ENCODE data around the gene CCDC107.

CCDC107 gene

DNA sequence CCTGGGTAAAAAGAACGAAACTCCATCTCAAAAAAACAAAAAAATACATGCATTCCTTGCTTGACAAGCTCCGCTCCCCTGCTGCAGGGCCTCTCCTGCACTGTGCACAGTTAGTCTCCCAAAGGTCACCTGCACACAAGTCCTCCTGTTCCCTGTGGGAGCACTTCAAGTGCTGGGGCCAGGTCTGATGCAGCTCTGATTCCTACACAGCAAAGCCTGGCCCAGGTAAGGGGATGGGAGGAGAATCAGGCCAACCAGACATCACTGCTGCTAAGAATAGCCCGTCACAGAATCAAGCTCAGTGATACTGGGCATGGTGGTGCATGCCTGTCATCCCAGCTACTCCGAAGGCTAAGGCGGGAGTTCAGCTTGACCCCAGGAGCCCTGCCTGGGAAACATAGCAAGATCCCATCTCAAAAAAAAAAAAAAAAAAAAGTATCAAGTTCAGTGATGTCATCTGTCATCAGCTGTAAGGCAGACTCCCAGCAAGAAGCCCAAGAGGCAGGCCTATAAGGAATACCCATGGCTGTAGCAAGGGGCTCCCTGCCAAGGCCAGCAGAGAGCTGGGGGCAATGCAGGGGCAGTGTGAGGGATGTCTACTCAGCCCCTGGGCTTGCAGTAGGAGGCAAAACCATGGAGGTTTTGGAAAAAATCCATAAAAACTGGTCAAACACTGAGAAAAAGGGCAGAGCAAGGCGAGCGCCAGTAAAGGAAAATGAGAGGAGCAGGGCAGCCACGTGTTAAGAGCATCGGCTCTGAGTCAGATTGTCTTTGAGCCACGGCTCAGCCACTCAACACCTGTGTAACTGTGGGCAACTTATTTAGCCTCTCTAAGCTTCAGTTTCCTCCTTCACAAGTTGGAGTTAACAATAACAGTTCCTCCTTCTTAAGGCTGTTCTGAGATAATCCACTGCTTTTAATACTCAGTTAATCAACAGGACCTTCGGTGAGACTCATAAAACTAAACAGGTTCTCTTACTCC lies 28.4 kb downstream of the CCDC107 start:
- no peak for DNase-seq

DNA sequence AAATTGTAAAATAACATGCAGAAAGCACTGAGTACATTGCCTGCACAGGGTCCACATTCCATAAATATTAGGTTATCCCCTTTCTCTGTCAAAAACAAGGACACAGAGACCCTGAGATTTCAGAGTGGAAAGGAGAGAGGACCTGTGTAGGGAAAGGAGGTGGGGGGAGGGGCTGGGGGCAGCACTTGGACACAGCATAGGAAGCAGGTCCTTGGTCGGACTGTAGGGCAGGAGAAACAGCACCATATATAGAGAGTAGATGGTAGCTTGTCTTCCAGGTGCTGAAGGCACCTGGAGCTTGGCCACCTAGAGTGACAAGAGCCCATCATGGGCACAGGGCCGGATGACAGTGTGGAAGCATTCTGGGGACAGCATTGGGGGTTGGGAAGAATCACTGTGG lies 29.2 kb downstream of the CCDC107 start:
- DNase-seq, result no peak

DNA sequence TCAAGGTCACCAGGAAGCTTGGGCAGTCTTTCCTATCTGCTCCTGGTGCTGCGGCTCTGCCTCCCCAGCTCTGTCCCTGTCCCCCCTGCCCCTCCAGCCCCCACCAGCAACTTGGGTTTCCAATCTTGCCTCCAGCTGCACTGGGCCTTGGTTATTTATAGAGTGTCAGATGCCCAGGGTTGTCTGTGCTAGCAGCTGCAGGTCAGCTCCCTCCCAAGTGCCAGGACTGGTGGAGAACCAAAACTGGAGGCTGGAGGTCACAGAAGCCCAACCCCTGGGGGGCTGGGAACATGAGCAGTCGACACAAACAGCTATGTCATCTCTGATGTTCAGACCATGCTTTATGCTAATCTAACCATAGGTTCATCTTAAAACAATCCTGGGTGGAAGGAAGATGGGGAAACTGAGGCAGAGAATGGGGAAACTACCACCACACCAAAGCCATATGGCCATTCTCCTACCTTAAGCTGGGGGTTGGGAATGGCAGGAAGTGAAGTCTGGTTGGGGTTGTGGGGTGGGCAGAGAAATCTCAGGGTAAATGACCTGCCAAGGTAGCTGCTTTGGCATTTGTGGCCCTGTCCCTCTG lies 30.0 kb downstream of the CCDC107 start:
- no peak for DNase-seq

DNA sequence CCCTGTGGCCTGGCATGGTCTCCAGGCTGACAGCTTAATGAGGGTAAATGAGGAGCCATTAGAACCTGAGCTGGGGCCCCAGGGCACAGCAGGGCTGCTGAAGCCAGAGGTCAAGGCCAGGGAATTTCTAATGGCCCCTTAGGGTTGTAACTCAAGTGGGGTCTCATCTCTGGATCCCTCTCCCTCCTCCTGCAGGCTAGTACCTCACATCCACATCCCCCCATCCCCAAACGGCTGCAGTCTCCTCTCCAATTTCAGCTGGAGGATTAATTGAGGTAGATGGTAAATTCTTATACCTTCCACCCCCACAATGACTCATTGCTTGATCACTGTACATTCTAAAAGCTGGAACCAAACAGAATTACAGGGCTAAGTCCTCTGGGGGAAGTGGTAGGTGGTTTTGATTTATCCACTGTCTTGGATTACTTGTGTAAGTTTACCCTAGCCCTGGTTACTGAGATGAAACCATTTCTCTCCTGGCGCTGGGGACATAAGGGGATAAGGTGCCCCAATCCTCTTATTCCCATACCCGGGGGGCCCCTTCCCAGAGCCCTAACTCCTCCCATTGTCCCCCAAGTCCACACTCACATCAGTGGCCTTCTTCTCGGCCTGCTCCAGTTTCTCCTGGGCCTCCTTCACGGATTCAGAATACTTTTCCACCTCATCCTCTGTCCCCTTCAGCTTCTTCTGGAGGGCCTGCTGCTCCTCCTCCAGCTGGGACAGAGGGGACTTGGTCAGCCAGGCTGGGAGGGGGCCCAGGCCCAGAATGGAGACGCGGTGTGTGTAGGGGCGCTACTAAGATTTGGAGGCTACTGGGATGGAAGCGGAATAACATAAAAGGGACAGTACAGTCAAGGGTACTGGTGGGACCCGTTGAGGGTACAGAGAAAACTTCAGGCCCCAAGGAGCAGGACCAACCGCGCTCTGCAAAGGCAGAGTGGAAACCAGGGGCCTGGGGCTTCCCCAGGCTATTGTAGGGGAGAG lies 30.8 kb downstream of the CCDC107 start:
- DNase-seq, result no peak

DNA sequence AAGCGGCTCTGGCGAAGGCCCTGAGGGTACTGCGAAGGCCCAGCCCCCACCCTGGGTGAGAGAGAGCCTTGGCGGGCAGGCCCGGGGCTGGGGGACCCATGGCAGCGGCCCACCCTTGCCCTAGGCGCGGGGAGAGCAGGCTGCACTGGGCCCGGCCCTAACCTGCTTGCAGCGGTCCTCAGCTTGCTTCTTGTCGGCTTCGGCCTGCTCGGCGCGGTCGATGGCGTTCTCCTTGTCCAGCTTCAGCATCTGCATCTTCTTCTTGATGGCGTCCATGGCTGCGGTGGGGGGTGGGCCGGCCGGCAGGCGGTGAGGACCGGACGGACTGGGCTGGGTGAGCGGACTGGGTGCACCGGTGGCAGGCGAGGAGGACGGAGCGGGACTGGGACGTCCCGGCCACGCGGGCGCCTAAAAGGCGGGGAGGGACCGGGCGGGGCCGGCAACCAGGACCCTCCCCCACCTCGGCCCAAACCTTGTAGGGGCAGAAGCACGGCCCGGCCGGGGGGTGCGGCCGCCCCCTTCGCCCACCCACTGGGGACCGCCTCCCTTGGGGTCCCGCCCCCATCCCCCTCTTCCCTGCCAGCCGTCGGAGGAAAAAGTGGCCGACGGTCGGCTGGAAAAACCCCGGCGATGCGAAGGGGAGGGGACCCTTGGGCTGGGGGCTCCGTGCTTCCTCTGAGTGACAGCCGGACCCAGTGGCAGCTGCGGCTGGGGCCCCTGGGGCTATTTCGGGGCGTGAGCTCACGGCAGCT lies 31.6 kb downstream of the CCDC107 start, which contains the start of gene TPM2:
TSS of gene TPM2 (minus strand) at position 384 of the 752 bp plus-strand sequence. CDS start at position 276, 108 bp downstream.
- DNase-seq, result no peak

DNA sequence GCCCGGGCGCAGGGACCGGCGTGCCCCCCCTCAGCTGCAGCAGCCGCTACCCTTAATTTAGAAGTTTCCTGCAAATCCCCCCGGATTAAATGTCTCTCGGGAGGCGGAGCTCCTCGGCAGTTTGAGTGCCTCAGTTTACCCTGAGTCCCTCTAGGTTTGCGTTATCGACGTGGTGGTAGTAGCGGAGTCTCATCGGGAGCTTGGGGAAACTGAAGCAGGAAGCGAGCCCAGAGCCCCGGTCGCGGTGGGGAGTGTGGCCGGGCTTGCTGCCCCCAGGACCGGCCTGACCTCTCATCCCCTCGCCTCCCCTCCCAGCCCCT lies 32.2 kb downstream of the CCDC107 start:
- no peak for DNase-seq

DNA sequence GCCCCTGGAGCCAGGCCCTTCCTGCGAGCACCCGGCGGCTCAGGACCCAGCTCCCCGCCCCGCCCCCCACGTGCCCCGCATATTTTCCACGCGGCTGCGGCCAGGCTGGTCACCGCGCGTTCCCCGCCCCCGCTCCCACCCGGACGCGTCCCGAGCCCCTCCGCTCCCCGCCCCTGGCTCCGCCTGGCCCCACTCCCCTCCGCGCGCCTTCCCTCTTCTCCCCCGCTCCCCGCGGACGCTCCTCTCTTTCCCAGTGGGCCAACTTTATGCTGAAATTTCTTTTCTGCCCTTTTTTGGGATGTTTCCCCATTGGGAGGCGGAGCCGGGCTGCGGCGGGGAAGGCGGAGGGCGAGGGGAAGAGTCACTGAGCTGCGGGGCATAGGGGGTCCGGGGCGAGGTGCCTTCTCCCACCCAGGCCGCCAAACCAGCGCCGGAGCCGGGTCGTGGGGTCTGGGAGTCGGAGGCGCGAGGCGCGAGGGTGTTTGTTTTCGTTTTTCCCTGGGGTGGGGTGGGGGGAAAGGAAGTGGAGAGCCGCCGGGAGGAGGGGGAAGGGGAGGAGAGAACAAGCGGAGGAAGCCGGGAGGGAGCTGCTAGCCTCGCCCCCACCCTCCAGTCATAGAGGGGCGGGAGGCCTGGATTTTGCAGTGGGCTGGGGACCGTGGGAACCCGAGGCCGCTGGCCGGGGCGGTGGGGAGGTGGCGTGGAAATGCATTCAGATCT lies 32.7 kb downstream of the CCDC107 start:
- peak; percentile 42 for DNase-seq

DNA sequence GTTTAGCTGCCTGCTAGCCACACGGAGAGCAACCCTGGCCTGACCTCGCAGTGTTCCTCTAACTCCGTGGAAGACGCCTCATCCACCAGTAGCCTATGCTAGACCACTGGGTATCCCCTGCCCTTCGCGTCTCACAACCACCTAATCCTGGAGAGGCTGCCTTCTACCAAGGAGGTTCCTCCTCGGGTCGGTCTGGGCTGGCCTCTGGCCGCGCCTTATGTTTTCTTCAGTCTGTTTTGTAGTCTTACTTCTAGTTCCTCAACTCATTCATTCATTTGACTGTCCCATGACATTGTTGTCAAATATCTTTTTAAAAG lies 33.2 kb downstream of the CCDC107 start:
- no peak for DNase-seq

DNA sequence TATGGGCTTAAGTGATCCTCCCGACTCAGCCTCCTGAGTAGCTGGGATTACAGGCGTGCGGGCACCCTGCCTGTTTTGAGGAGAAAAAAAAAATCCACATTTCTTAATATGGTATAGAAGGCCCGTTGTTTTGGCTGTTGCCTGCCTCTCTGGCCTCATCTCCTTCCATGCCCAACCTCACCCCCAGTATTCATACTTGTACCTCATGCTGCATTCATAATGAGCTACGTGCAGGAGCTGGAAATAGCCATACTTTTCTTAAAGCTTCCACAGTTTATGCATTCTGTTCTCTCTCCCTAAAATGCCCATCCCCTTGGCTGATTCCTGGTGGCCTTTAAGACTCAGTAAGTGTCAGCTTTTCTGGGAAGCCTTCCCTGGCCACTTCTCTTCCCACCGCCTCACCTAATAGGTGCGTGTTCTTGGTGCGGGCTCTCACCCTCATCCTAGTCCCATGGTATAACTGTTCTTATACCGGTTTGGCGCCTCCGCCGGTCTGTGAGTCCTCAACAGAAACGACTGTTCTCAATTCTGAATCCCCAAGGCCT lies 33.7 kb downstream of the CCDC107 start:
- DNase-seq, result no peak

DNA sequence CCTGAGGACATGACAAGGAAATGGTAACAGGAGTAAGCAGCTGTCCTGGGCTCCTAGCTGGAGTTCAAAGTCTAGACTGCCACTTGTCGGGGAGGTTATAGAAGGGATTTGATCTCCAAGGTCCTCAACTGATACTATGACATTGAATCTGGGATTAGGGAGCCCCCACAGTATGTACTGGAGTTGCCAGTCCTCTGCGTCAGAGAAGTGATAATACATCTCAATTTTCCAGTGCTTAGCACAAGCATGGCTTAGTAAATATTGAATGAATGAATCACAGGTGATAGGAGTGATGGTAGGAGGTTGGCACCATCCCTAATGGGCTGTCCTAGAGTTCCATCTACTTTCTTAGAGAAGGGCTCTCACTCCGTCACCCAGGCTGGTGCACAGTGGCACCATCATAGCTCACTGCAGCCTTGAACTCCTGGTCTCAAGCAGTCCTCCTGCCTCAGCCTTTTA lies 37.9 kb downstream of the CCDC107 start:
- no peak for DNase-seq

DNA sequence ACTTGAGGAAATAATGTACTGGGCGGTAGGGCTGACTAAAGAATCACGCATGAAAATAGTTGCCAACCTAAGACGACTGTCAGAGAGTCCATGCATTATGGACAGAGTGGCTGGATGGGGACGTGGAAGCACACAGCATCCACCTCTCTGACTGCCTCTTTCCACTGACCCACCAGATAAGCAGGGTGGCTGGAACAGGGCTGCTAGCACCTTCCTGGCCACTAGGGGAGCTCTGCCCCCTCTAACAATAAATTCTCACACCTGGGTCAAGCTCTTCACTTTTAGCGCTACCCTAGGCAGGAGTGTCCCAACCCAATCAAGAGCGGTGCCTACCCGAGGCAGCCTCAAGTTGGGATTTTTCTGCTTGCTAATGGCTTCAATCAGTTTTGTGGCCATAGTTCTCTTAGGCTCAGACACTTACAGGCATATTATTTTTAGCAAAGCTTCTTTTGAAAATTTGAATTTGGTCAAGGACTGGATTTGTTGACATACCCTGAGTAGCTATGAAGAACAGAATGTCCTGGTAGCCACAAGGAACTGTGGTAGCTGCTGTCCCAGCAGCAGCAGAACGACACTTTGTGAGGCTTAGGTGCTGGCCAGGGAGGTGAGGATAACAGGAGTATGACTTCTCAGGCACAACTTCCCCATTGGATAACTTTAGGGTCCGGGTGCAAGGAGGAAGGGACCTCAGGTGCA lies 38.6 kb downstream of the CCDC107 start:
- DNase-seq, result peak; percentile 59

DNA sequence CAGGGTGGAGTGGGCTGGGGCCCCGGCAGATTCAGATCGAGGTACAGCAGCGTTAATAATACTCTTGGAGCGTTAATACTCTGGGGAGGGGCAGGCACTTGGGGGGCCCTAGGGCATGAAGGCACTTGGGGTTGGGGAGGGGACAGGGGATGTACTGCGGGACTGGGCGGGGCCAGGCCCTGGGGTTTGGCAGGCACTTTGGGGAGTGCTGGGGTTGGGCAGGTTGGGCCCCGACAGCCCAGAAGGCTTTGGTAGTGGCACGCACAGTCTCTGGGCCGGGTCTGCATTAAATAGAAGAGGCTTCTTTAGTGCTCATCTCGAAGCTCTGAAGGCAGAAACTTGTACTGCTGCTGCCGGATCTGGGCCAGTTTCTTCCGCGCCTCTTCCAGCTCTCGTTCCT lies 39.4 kb downstream of the CCDC107 start:
- DNase-seq, result no peak

DNA sequence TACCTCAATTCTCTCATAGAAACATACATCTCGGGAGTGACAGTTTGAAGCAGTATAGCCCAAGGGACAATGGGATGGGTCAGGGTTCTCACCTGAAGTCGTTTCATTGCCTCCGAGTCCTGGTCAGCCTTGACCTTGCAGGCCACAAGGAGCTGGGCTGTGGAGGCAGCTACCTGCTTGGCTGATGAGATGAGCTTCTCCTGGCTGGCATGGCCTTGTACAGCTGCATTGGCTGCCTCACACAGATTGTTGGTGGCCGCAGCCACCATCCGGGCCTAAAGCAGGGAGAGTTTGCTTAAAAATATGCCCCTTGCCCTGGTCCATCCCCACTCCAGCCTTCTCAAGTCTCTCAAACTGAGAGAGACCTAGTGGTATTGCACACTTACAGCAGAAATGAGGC lies 40.1 kb downstream of the CCDC107 start:
- DNase-seq, result no peak

DNA sequence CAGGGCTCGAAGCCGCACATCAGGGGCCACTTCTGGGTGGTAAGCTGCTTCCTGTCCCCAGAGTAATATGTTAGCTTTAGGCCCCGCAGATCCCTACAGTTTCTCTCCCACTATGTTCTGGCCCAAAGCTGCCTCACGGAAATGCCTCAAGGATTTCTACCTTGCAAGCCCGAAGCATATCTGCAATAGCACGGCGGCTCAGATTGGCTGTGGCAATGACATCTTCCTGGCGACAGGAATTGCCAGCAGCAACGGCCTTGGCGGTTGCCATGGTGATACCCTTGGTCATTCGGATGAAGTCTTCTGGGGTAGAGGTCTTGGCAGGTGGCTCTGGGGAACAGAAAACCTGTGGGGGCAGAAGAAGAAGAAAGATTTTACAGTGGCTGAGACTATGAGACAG lies 41.9 kb downstream of the CCDC107 start:
- no peak for DNase-seq

DNA sequence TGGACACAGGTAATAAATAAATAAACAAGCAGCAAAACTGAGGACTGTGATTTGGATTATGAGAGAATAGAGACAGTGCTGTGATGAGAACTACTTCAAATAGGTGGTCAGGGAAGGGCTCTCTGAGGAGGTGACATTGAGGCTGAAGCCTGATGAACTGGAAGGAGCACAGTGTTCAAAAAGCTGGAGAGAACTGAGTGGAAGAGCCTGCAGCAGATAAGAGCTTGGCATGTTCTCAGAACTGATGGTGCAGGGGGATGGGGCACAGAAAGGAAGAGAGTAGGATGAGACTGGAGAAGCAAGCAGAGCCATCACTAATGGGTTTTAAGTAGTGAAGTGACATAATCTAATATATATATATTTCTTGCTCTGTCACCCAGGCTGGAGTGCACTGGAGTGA lies 42.9 kb downstream of the CCDC107 start:
- DNase-seq, result no peak

DNA sequence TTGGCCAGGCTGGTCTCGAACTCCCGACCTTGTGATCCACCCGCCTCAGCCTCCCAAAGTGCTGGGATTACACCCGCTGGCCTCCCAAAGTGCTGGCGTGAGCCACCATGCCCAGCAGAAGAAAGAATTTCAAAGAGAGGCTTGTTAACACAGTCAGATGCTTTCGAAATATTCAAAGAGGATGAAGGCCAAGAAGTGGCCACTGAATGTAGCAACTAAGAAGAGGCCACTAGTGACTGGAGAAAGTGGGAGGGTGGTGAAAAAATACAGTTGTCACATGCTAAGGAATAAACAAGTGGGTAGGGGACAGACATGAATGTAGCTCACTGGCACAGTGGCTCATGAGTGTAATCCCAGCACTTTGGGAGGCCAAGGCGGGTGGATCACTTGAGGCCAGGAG lies 44.6 kb downstream of the CCDC107 start:
- no peak for DNase-seq

DNA sequence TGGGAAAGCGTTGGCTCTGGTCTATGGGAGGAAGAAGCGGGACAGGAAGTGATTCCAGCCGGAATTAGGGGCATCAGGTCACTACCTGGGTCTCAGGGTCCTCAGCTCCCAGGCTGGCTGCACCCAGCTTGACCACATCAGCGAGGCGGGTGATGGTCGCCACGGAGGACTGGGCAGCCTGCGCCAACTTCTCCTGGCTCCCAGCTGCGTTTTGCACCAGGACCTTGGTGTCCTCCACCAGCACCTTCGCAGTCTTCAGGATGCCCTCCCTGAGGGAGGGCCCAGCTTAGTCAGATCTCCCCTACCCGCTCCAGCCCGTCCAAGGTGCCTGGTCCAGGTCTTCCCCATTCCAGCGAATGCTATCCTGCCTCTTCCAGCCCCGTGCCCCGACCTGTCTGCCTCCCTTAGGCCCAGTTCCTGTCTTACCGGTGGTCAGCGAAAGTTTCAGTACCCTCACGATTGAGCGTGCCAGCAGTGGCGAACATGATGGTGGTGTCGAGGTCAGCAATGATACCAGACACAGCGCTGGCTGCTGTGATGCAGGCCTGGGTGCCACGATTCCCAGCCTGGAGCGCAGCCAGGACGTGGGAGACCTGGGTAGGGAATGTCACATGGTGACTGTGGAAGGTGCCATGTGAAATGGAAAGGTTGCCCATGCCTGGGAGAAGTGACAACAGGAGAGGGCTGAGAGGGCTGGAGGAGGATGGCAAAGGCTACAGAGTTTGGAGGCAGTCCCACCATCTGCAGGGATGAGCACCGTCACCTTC lies 46.0 kb downstream of the CCDC107 start:
- DNase-seq, result no peak

DNA sequence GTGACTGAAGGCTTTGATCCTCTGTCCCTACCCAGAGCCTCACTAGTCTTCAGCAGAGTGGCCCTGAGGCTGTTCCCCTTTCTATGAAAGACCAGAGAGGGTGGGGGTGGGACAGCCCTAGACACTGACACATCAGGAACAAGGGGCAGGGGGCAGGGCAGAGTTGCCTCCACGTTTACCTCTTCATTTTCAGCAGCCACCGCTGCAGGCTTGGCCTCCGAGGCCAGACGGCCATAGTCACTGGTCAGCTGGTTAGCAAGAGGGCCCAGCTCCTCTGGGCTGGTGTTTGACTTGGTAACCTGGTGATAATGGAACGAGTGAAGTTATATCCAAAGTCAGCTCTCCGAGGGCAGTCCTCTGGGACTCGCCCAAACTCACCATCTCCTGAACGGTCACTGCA lies 47.3 kb downstream of the CCDC107 start:
- no peak for DNase-seq

DNA sequence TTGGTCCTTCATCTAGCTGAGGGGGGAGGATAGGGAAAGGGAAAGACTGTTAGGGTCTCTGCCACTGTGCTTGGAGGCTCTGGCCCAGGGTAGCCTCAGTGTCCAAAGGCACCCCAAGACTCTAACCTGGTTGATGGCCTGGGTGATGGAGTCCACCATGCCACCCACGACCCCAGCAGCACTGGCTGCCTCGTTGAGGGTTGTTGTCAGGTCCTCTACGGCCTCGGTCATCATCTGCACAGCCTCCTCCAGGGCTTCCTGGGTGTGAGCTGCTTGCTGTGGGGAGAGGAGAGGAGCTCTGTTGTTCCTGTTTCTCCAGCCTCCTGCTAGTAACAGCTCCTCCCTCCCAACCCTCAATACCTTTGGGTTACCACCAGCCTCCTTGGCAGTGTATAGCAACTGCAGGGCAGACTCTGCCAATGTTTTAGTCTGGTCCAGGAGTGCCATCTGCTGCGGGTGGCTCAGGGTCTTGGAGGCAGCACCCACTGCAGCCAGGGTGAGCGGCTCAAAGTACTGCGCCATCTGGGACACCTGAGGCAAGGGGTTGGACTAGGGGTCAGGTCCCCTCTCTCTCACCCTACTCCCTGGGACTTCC lies 47.8 kb downstream of the CCDC107 start:
- DNase-seq, result no peak

DNA sequence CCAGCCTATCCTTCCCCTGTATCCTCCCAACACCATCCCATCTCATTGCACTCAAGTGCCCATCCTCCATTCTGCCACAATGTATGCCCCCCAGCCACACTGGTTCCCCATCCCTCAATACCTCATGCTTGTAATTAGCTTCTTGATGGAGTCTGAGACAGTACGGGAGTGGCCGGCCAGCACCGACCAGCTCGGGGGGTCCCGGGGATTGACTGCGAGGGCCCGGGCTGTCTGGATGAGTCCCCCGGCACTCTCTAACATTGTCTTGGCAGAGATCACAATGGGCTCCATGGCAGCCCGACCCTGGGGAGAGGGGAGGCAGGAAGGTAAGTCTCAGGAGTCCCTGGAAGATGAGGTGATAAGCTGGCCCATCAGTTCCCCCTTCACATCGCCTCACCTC lies 48.9 kb downstream of the CCDC107 start:
- DNase-seq, result no peak
